ENCODE measurements around the gene SLC25A23. TPM values are rescaled to one million over a fixed set of nuclear protein-coding genes. Genes with fewer than 3 reads are reported as not detected.

The SLC25A23 gene
- total and polyA plus RNA-seq, 9 of the 15 experiments (the other 6 are each of a cell fraction or from before 2014, with no cell fraction given), result 6.1 to 72.0 (median 26.6) TPM

DNA sequence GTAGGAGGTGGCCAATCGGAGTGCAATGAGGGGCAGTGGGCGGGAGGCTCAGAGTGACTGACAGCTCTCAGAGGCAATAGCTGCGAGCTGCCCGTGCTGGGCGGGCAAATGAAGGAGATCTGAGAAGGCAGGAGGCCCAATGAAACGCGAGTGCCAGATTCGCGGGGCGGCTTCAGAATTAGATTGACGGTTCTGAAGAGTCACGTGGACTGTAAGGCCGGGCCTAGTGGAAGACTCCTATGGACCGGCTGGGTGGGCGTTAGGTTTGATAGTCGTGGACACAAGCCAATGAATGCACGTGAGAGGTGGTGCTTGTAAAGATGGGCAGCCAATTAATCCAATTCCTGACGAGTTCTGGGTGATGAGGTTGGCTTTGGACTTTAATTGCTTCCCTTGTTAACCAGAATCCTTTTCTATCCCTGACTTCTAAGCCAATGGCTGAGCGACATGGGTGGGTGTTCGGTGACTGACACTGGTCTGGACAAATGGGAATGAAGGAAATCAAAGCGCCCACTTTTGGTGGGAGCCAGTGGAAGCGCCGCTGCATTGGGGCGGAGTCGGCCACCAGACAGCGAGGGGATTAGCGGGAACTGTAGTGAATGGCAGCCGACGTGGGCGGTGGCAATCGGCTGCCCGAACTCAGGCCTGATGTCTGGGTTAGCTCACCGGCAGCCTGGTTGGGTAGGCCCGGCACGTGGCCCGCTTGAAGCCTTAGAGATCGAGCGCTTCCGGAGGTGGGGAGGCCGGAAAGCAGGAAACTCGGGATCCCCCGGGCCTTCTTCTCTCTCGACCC lies 34.5 kb downstream of the SLC25A23 start (continued):
- TF ChIP-seq, protein P1, sequence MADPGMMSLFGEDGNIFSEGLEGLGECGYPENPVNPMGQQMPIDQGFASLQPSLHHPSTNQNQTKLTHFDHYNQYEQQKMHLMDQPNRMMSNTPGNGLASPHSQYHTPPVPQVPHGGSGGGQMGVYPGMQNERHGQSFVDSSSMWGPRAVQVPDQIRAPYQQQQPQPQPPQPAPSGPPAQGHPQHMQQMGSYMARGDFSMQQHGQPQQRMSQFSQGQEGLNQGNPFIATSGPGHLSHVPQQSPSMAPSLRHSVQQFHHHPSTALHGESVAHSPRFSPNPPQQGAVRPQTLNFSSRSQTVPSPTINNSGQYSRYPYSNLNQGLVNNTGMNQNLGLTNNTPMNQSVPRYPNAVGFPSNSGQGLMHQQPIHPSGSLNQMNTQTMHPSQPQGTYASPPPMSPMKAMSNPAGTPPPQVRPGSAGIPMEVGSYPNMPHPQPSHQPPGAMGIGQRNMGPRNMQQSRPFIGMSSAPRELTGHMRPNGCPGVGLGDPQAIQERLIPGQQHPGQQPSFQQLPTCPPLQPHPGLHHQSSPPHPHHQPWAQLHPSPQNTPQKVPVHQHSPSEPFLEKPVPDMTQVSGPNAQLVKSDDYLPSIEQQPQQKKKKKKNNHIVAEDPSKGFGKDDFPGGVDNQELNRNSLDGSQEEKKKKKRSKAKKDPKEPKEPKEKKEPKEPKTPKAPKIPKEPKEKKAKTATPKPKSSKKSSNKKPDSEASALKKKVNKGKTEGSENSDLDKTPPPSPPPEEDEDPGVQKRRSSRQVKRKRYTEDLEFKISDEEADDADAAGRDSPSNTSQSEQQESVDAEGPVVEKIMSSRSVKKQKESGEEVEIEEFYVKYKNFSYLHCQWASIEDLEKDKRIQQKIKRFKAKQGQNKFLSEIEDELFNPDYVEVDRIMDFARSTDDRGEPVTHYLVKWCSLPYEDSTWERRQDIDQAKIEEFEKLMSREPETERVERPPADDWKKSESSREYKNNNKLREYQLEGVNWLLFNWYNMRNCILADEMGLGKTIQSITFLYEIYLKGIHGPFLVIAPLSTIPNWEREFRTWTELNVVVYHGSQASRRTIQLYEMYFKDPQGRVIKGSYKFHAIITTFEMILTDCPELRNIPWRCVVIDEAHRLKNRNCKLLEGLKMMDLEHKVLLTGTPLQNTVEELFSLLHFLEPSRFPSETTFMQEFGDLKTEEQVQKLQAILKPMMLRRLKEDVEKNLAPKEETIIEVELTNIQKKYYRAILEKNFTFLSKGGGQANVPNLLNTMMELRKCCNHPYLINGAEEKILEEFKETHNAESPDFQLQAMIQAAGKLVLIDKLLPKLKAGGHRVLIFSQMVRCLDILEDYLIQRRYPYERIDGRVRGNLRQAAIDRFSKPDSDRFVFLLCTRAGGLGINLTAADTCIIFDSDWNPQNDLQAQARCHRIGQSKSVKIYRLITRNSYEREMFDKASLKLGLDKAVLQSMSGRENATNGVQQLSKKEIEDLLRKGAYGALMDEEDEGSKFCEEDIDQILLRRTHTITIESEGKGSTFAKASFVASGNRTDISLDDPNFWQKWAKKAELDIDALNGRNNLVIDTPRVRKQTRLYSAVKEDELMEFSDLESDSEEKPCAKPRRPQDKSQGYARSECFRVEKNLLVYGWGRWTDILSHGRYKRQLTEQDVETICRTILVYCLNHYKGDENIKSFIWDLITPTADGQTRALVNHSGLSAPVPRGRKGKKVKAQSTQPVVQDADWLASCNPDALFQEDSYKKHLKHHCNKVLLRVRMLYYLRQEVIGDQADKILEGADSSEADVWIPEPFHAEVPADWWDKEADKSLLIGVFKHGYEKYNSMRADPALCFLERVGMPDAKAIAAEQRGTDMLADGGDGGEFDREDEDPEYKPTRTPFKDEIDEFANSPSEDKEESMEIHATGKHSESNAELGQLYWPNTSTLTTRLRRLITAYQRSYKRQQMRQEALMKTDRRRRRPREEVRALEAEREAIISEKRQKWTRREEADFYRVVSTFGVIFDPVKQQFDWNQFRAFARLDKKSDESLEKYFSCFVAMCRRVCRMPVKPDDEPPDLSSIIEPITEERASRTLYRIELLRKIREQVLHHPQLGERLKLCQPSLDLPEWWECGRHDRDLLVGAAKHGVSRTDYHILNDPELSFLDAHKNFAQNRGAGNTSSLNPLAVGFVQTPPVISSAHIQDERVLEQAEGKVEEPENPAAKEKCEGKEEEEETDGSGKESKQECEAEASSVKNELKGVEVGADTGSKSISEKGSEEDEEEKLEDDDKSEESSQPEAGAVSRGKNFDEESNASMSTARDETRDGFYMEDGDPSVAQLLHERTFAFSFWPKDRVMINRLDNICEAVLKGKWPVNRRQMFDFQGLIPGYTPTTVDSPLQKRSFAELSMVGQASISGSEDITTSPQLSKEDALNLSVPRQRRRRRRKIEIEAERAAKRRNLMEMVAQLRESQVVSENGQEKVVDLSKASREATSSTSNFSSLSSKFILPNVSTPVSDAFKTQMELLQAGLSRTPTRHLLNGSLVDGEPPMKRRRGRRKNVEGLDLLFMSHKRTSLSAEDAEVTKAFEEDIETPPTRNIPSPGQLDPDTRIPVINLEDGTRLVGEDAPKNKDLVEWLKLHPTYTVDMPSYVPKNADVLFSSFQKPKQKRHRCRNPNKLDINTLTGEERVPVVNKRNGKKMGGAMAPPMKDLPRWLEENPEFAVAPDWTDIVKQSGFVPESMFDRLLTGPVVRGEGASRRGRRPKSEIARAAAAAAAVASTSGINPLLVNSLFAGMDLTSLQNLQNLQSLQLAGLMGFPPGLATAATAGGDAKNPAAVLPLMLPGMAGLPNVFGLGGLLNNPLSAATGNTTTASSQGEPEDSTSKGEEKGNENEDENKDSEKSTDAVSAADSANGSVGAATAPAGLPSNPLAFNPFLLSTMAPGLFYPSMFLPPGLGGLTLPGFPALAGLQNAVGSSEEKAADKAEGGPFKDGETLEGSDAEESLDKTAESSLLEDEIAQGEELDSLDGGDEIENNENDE (IDR thresholded peaks at IDR 0.05; ENCODE audit: low read depth, low read length), result no peak
- TF ChIP-seq JUND (IDR thresholded peaks at IDR 0.05; ENCODE audit: borderline replicate concordance, low read depth, low read length), result no peak
- no peak; the same call in 2 of the 3 replicates for TF ChIP-seq JUND (tag; IDR thresholded peaks at IDR 0.05; ENCODE audit: borderline replicate concordance, low read depth, low read length)
- peak in 1 of 2 experiments; percentile 63; a peak in 1 of 4 replicates for TF ChIP-seq KDM1A (IDR thresholded peaks at IDR 0.05)
- no peak for TF ChIP-seq TRIM28 (IDR thresholded peaks at IDR 0.05)
- TF ChIP-seq ZNF644 (tag; IDR thresholded peaks at IDR 0.05; ENCODE audit: low read depth), result peak; percentile 74; the same call in 1 of the 2 replicates
- TF ChIP-seq, protein P2, sequence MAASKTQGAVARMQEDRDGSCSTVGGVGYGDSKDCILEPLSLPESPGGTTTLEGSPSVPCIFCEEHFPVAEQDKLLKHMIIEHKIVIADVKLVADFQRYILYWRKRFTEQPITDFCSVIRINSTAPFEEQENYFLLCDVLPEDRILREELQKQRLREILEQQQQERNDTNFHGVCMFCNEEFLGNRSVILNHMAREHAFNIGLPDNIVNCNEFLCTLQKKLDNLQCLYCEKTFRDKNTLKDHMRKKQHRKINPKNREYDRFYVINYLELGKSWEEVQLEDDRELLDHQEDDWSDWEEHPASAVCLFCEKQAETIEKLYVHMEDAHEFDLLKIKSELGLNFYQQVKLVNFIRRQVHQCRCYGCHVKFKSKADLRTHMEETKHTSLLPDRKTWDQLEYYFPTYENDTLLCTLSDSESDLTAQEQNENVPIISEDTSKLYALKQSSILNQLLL (CRISPR knock-in tag; IDR thresholded peaks at IDR 0.05; ENCODE audit: borderline replicate concordance), result no peak
- TF ChIP-seq, protein P3, sequence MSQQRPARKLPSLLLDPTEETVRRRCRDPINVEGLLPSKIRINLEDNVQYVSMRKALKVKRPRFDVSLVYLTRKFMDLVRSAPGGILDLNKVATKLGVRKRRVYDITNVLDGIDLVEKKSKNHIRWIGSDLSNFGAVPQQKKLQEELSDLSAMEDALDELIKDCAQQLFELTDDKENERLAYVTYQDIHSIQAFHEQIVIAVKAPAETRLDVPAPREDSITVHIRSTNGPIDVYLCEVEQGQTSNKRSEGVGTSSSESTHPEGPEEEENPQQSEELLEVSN (IDR thresholded peaks at IDR 0.05; ENCODE audit: borderline replicate concordance in 1 of 2, extremely low read depth in 1 of 2, insufficient read depth in 1 of 2, insufficient read length in 1 of 2, low read depth in 1 of 2, low read length in 1 of 2, poor library complexity in 1 of 2, severe bottlenecking in 1 of 2), result peak; percentile 100
- TF ChIP-seq, protein P4, sequence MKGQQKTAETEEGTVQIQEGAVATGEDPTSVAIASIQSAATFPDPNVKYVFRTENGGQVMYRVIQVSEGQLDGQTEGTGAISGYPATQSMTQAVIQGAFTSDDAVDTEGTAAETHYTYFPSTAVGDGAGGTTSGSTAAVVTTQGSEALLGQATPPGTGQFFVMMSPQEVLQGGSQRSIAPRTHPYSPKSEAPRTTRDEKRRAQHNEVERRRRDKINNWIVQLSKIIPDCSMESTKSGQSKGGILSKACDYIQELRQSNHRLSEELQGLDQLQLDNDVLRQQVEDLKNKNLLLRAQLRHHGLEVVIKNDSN (CRISPR knock-in tag; IDR thresholded peaks at IDR 0.05), result peak; percentile 94
- TF ChIP-seq CEBPG (CRISPR knock-in tag; IDR thresholded peaks at IDR 0.05), result peak; percentile 55; the same call in 1 of the 2 replicates
- no peak for TF ChIP-seq CEBPG (tag; conservative IDR thresholded peaks at IDR 0.05 in 1 of 2, IDR thresholded peaks at IDR 0.05 in 1 of 2)

Data from K562 (cell line).